SK-N-SH treated with all-trans-retinoic acid at 6 μM for 48 hours (cell line): Measurements from ENCODE around the gene ENC1.

Experiments
- ARNTL ChIP-seq: fragments of 450-650 bp; formaldehyde crosslinking; IDR thresholded peaks from 2 replicates; pipeline ENCODE4 v1.5.0; 2020; ENCODE audit warnings: low read depth, mild to moderate bottlenecking, moderate library complexity, borderline replicate concordance
- CSDC2 ChIP-seq: fragments of 250-450 bp; sonication (Bioruptor Pico); IDR thresholded peaks from 2 replicates; pipeline ENCODE4 v1.5.0; 2020; ENCODE audit warnings: mild to moderate bottlenecking, moderate library complexity
- ISL1 ChIP-seq: fragments of 250-450 bp; sonication (Bioruptor Pico); IDR thresholded peaks from 2 replicates; pipeline ENCODE4 v2.1.2; 2022; ENCODE audit warnings: mild to moderate bottlenecking, moderate library complexity
- PPARA ChIP-seq: fragments of 250-450 bp; sonication (Bioruptor Pico); IDR thresholded peaks from 2 replicates; pipeline ENCODE4 v1.5.0; 2020; ENCODE audit warnings: mild to moderate bottlenecking, borderline replicate concordance
- ZFP3 ChIP-seq: fragments of 250-450 bp; sonication (Bioruptor Pico); IDR thresholded peaks from 2 replicates; pipeline ENCODE4 v1.5.0; 2020; ENCODE audit warnings: mild to moderate bottlenecking, moderate library complexity
- ZNF565 ChIP-seq: fragments of 450-650 bp; formaldehyde crosslinking; conservative IDR thresholded peaks from 2 replicates; pipeline ENCODE4 v1.5.0; 2020; ENCODE audit warnings: low read depth, mild to moderate bottlenecking, moderate library complexity

GRCh38 chr5:74647096-74647495 lies 6.6 kb upstream of the ENC1 start:
- TF ChIP-seq ARNTL (no peak), ZNF565 (CRISPR knock-in tag) (no peak), CSDC2 (CRISPR knock-in tag) (no peak), ISL1 (no peak), PPARA (CRISPR knock-in tag) (no peak), ZFP3 (no peak)
